Measurements from ENCODE around the gene LIX1.

The LIX1 gene

GRCh38 chr5:97167435-97167834 lies 25.0 kb upstream of the LIX1 start:
- Histone ChIP-seq H2AFZ (no peak overlapping the region), H3K9ac (no peak overlapping the region), H3K79me2 (no peaks in the 10 kb centered on the region), H3K9me3 (ENCODE audit: control insufficient read depth, low read length) (no peaks in the 10 kb centered on the region), H3K4me1 (no peaks in the 10 kb centered on the region), H3K27ac (no peak overlapping the region), H3K4me2 (ENCODE audit: low read length) (no peak overlapping the region), H3K36me3 (ENCODE audit: control insufficient read depth, insufficient read depth, low read length) (no peaks in the 10 kb centered on the region), H3K27me3 (ENCODE audit: control insufficient read depth, insufficient read depth, low read length) (no peaks in the 10 kb centered on the region), H3K4me3 (ENCODE audit: low read depth, low read length) (no peak overlapping the region)
- TF ChIP-seq CTCF (IDR thresholded peaks at IDR 0.05), result no peak

GRCh38 chr5:97165726-97166125 lies 23.3 kb upstream of the LIX1 start:
- no peak overlapping the region for H3K4me3 ChIP-seq (ENCODE audit: low read depth, low read length)
- H3K9me3 ChIP-seq (ENCODE audit: control insufficient read depth, low read length), result no peaks in the 10 kb centered on the region
- TF ChIP-seq CTCF (IDR thresholded peaks at IDR 0.05), result no peak
- H3K79me2 ChIP-seq, result no peaks in the 10 kb centered on the region
- no peak overlapping the region for H3K27ac ChIP-seq
- no peaks in the 10 kb centered on the region for H3K36me3 ChIP-seq (ENCODE audit: control insufficient read depth, insufficient read depth, low read length)
- no peak overlapping the region for H2AFZ ChIP-seq
- no peaks in the 10 kb centered on the region for H3K27me3 ChIP-seq (ENCODE audit: control insufficient read depth, insufficient read depth, low read length)
- H3K4me1 ChIP-seq, result no peaks in the 10 kb centered on the region
- H3K4me2 ChIP-seq (ENCODE audit: low read length), result no peak overlapping the region
- no peak overlapping the region for H3K9ac ChIP-seq

- no peaks in the 10 kb centered on the region for H3K36me3 ChIP-seq (ENCODE audit: control insufficient read depth, insufficient read depth, low read length)
- no peak overlapping the region for H3K4me3 ChIP-seq (ENCODE audit: low read depth, low read length)
- H3K4me1 ChIP-seq, result no peaks in the 10 kb centered on the region
- H3K27ac ChIP-seq, result no peak overlapping the region
- H3K9ac ChIP-seq, result no peak overlapping the region
- no peaks in the 10 kb centered on the region for H3K27me3 ChIP-seq (ENCODE audit: control insufficient read depth, insufficient read depth, low read length)
- no peaks in the 10 kb centered on the region for H3K9me3 ChIP-seq (ENCODE audit: control insufficient read depth, low read length)
- TF ChIP-seq CTCF (IDR thresholded peaks at IDR 0.05), result no peak
- no peaks in the 10 kb centered on the region for H3K79me2 ChIP-seq
- no peak overlapping the region for H3K4me2 ChIP-seq (ENCODE audit: low read length)
- H2AFZ ChIP-seq, result no peak overlapping the region
Observed at GRCh38 chr5:97164846-97165245, 22.4 kb upstream of the LIX1 start.

- Histone ChIP-seq H3K9me3 (ENCODE audit: control insufficient read depth, low read length) (no peaks in the 10 kb centered on the region), H3K36me3 (ENCODE audit: control insufficient read depth, insufficient read depth, low read length) (no peaks in the 10 kb centered on the region), H3K27ac (no peak overlapping the region)
Observed at GRCh38 chr5:97163790-97164285, 21.4 kb upstream of the LIX1 start.

More at GRCh38 chr5:97163790-97164285, 21.4 kb upstream of the LIX1 start:
- no peaks in the 10 kb centered on the region for H3K27me3 ChIP-seq (ENCODE audit: control insufficient read depth, insufficient read depth, low read length)
- no peaks in the 10 kb centered on the region for H3K79me2 ChIP-seq
- TF ChIP-seq CTCF (IDR thresholded peaks at IDR 0.05), result no peak
- H2AFZ ChIP-seq, result no peak overlapping the region
- H3K4me3 ChIP-seq (ENCODE audit: low read depth, low read length), result no peak overlapping the region
- H3K4me1 ChIP-seq, result no peaks in the 10 kb centered on the region
- no peak overlapping the region for H3K9ac ChIP-seq
- no peak overlapping the region for H3K4me2 ChIP-seq (ENCODE audit: low read length)
